Measurements from ENCODE around the gene SAMD9. TPM values are rescaled to one million over a fixed set of nuclear protein-coding genes. Genes with fewer than 3 reads are reported as not detected.

Gene SAMD9
- total and polyA plus RNA-seq, 2 experiments from 2014 or later: 0.17 TPM; not detected in 1

DNA sequence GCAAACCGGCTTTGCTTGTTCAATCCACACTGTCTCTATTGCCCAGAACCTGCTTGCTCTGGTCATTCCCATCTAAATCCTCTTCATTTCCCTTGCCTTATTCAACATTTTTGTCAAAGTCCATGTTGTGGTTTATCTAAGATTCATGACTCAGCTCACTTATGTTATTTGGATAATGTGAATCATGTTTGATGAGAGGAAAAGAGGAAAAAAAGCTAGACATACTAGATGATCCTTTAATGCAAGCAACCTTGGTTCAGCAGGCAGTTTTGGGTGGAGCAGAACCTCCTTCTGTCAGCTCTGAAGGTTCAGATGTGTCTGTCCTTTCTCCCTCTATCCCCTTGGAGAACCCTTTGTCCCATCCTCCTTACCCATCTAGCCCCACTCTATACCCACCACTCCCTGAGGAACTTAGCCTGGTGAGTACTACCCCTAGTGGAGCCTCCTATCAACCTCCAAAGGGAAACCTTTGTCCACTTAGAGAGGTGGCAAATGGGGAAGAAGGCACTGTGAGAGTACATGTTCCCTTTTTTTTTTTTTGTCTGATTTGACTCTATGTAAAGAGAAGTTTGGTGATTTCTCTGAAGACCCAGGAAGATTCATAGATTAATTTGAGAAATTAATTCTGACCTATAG is 32.5 kb upstream of the SAMD9 start:
- ATAC-seq (no peak), DNase-seq (ENCODE audit: low spot score) (no peak)
- no peak overlapping the region for H3K4me3 ChIP-seq
- H3K27ac ChIP-seq (ENCODE audit: low read depth): no peak overlapping the region
- no peak overlapping the region for H3K27ac Mint-ChIP-seq
- no peaks in the 10 kb centered on the region for H3F3A ChIP-seq (replicated peaks; ENCODE audit: low read depth)
- peaks cover 14% of the 10 kb centered on the region; the same call in 2 of the 3 replicates for H3K4me1 Mint-ChIP-seq
- no peaks in the 10 kb centered on the region for H4K20me1 ChIP-seq (replicated peaks; ENCODE audit: insufficient read depth)
- no peaks in the 10 kb centered on the region for H3K27me3 ChIP-seq (ENCODE audit: insufficient read depth)
- H3K79me2 ChIP-seq (replicated peaks; ENCODE audit: insufficient read depth): no peaks in the 10 kb centered on the region
- no peaks in the 10 kb centered on the region for H3K9me3 Mint-ChIP-seq
- H3K36me3 Mint-ChIP-seq (ENCODE audit: low read depth): no peaks in the 10 kb centered on the region
- H3K36me3 ChIP-seq (ENCODE audit: insufficient read depth): no peaks in the 10 kb centered on the region
- no peaks in the 10 kb centered on the region for H3K4me1 ChIP-seq (ENCODE audit: insufficient read depth)
- H3K4me2 ChIP-seq: no peak overlapping the region
- peaks cover 5% of the 10 kb centered on the region for H3K27me3 Mint-ChIP-seq (ENCODE audit: insufficient read depth, low read depth, poor library complexity)
- no peak for TF ChIP-seq NANOG (IDR thresholded peaks at IDR 0.05; ENCODE audit: borderline replicate concordance)
- TF ChIP-seq EZH2 (IDR thresholded peaks at IDR 0.05; ENCODE audit: low read depth, unreplicated experiment): no peak
- no peak for TF ChIP-seq REST (IDR thresholded peaks at IDR 0.05; ENCODE audit: unreplicated experiment)
- no peak for TF ChIP-seq ZNF462 (CRISPR knock-in tag; IDR thresholded peaks at IDR 0.05)
- TF ChIP-seq JUNB (IDR thresholded peaks at IDR 0.05; ENCODE audit: unreplicated experiment): no peak
- TF ChIP-seq, protein P1, sequence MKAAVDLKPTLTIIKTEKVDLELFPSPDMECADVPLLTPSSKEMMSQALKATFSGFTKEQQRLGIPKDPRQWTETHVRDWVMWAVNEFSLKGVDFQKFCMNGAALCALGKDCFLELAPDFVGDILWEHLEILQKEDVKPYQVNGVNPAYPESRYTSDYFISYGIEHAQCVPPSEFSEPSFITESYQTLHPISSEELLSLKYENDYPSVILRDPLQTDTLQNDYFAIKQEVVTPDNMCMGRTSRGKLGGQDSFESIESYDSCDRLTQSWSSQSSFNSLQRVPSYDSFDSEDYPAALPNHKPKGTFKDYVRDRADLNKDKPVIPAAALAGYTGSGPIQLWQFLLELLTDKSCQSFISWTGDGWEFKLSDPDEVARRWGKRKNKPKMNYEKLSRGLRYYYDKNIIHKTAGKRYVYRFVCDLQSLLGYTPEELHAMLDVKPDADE (IDR thresholded peaks at IDR 0.05): no peak
- TF ChIP-seq, protein P2, sequence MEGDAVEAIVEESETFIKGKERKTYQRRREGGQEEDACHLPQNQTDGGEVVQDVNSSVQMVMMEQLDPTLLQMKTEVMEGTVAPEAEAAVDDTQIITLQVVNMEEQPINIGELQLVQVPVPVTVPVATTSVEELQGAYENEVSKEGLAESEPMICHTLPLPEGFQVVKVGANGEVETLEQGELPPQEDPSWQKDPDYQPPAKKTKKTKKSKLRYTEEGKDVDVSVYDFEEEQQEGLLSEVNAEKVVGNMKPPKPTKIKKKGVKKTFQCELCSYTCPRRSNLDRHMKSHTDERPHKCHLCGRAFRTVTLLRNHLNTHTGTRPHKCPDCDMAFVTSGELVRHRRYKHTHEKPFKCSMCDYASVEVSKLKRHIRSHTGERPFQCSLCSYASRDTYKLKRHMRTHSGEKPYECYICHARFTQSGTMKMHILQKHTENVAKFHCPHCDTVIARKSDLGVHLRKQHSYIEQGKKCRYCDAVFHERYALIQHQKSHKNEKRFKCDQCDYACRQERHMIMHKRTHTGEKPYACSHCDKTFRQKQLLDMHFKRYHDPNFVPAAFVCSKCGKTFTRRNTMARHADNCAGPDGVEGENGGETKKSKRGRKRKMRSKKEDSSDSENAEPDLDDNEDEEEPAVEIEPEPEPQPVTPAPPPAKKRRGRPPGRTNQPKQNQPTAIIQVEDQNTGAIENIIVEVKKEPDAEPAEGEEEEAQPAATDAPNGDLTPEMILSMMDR (conservative IDR thresholded peaks at IDR 0.05; ENCODE audit: low read depth in 2 of 2): no peak
- no peak for TF ChIP-seq ZNF331 (CRISPR knock-in tag; IDR thresholded peaks at IDR 0.05; ENCODE audit: low read depth)
- no peak for TF ChIP-seq POLR2AphosphoS5 (IDR thresholded peaks at IDR 0.05; ENCODE audit: low read depth)
- no peak for TF ChIP-seq CREB1 (CRISPR knock-in tag; IDR thresholded peaks at IDR 0.05; ENCODE audit: low read depth)
- no peak for TF ChIP-seq EZH2phosphoT487 (IDR thresholded peaks at IDR 0.05; ENCODE audit: unreplicated experiment)
- TF ChIP-seq ZNF114 (CRISPR knock-in tag; IDR thresholded peaks at IDR 0.05): no peak
- no peak for TF ChIP-seq STAT1 (IDR thresholded peaks at IDR 0.05; ENCODE audit: unreplicated experiment)
- no peak overlapping the region for H3K4me3 Mint-ChIP-seq
- H3K9me2 ChIP-seq (ENCODE audit: insufficient read depth): no peaks in the 10 kb centered on the region
- H2AFZ ChIP-seq: no peak overlapping the region
